Inflammatory macrophage (primary cell): ENCODE measurements around the gene GAD2.
A peak's percentile ranks its signal among the peaks of the same experiment; 100 is the strongest.

Source experiments
- DNase-seq, 2 donors: peaks; one replicate each; pipeline ENCODE4 v3.0.0-alpha.2; 2020 to 2022

GAD2 gene

DNA sequence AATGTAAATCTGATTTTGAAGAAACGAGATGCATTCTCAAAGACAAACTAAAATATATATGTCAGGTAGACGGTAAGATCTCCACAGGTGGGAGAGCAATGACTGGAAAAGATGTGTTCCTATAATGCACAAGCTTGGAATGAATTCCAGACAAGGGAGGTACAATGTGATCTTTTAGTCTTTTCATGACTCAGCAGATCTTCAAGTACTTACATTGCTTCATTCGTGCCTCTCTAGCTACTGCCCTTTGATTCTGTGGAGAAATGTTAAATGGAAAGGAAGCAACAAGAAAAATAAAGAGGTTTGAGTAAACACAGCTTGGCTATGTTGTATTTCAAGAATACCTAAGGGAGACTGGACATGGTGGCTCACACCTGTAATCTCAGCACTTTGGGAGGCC, 106.6 kb downstream of the GAD2 start:
- no peak for DNase-seq

DNA sequence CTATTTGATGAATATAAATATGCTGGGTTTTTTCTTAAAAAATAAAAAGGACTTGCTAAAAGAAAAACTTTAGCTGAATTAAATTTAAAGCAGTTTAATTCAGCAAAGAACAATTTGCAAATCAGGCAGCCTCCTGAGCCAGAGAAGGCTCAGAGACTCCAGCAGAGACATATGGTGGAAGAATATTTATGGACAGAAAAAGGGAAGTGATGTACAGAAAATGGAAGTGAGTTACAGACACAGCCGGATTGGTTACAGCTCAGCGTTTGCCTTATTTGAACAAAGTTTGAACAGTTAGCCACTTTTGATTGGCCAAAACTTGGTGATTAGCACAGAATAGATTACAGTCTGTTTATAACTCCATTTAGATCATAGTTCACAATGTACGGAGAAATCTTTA, 110.3 kb downstream of the GAD2 start:
- DNase-seq = peak; percentile 27 to 35

DNA sequence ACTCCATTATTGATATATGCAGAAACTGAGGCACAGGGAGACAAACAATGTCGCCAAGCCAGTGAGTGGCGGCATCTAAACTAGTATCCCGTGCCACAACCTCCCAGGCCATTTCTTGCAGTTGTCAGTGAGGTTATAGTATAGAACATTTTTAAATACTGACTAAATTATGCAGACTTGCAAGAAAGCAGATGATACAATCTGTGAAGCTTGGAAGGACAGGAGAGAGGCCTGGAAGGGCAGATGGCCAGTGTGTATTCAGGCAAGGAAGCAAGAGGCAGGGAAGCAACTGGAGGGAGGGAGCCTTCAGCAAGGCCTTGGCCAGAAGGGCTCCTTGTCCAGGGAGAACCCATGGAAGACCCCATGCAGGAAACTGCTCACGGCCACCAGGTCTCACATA, 111.2 kb downstream of the GAD2 start:
- no peak for DNase-seq

DNA sequence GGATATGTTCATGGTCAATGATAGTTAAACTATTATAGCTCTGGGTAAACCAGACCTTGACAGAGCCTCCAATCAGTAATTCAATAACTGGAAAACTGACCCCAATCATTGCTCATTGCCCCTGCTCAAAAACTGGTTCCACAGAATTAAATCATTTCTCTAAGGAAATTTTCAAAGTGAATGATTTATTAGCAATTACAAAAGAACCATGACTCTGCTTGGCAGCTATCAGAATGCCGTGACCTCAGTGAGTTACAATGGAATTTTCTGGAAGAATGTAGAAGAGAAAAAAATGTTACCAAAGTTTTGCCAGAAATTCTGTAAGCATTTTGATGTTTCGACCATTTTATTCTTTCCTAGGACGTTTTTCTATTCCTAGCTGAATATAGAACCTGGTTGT, 114.8 kb downstream of the GAD2 start:
- DNase-seq = no peak

DNA sequence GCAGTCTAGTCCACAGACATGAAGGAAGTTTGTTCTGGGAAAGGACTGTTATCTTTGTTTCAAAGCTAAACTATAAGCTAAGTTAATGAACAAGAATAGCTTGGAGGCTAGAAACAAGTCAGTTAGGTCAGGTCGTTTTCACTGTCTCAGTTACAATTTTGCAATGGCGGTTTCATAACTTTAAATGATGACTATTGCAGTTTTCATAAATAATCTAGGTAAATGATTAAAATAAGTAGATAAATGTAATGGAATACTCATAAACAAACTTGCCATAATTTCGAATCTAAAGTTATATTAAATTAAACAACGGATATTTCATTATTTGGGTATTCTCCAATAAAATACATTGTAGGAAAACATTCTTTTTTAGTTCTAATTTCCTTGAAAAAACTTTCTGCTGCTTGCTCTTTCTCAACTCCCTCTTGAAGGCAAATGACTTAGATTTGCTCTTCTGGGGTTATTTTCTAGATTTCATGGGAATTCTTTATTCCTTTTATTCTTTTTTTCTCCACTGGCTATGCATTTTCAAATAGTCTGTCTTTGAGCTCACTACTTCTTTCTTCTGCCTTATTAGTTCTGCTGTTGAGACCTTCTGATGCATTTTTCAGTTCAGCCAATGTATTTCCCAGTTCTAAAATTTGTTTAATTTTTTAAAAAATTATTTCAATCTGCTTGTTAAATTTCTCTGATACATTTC, 117.8 kb downstream of the GAD2 start:
- no peak for DNase-seq

DNA sequence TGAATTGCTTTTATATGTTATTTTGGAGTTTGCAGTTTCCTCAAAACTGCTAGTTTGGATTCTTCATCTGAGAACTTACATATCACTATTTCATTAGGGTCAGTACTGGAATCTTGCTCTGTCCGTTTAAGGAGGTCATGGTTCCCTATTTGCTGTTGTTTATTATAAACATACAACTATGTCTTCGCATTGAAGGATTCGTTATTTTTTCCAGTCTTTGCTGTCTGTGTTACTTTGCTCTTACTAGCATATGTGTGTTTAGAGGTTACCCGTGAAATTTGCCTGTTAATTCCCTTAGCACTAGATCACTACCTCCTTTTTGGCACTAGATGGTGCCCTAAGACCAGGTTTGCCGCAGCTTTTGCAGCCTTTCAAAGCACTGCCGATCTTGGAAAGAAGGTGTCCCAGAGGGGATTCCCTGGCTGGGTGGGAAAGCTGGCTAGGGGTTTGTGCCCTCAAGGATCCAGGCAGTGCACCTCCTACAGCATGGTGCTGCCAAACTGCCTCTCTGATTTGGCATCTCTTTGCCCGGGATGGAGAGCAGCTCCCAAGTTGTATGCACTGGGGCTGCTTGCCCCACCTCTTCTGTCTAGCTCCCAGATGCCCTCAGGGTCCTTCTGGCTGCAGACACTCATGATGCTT, 118.5 kb downstream of the GAD2 start:
- DNase-seq = peak; percentile 74 to 77

DNA sequence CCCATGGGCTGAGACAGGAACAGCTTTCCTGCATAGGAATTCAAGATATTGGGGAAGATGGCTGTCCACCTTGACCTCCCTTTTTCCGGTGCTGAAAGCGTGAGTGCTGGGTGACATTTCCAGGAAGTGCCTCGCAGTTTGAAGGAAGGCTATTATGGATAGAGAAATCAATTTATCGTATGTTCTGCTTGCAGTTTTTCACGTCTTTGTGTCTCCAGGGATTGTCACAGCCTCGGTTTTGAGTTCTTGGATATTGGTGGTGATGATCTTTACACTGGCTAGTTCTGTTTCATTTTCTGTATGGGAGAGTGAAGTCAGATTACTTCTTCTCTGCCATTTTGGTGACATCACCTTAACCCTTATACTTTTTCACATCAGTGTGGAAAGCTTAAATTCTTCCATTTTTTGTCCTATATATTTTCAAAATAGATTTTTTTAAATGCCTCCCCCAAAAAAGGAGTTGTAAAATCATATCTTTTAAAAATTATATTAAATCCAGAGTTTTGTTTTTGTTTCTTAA, 119.1 kb downstream of the GAD2 start:
- DNase-seq = peak in 1 of 2 donors; percentile 25

DNA sequence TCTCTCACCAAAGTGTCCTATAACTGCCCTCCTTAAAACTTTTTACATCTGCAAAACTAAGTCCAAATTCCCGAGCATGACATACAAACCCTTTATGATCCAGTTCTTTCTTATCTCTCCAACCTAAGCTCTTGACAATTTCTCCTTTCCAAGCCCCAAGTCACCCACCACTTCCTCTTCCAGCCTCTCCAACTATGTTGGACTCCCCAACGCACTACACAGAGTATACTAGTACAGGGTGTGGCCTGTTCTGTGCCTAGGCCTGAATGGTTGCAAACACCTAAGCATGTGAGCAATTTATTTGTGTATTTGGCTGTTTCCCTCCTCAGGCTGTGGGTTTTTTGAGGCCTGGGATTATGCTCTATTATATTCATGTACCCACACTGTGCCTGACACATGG, 120.4 kb downstream of the GAD2 start:
- peak; percentile 57 to 73 for DNase-seq

DNA sequence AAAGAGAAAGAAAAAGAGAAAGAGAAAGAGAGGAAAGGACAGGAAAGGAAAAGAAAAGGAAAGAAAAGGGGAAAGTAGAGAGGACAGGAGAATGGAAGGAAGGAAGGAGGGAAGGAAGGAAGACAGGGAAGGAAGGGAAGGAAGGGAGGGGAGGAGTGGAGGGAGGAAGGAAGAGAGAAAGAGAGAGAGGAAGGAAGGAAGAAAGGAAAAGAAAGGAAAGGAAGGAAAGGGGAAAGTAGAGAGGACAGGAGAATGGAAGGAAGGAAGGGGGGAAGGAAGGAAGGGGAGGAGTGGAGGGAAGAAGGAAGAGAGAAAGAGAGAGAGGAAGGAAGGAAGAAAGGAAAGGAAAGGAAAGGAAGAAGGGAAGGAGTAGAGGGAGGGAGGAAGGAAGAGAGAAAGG, 125.1 kb downstream of the GAD2 start:
- no peak for DNase-seq

DNA sequence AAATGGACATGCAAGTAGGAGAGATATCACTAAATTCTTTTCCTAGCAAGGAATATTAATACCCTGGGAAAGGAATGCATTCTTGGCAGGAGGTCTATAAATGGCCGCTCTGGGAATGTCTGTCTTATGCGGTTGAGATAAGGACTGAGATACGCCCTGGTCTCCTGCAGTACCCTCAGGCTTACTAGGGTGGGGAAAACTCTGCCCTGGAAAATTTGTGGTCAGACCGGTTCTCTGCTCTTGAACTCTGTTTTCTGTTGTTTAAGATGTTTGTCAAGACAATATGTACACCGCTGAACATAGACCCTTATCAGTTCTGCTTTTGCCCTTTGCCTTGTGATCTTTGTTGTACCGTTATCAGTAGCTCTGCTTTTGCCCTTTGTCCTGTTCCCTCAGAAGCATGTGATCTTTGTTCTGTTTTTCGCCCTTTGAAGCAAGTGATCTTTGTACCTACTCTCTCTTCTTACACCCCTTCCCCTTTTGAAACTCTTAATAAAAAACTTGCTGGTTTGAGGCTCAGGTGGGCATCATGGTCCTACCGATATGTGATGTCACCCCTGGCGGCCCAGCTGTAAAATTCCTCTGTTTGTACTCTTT, 132.3 kb downstream of the GAD2 start:
- peak in 1 of 2 donors; percentile 14 for DNase-seq
